ENCODE measurements around the gene ADAM8. TPM values are rescaled to one million over a fixed set of nuclear protein-coding genes. Genes with fewer than 3 reads are reported as not detected.

The ADAM8 gene
- total RNA-seq, 1 donor: 84.9 TPM

GRCh38 chr10:133215586-133215985, 61.1 kb downstream of the ADAM8 start:
- no peaks in the 10 kb centered on the region for H3K27me3 ChIP-seq (ENCODE audit: insufficient read depth, low read length)
- H3K4me3 ChIP-seq (ENCODE audit: low read length): no peak overlapping the region
- H3K4me1 ChIP-seq (ENCODE audit: insufficient read depth, low read length): no peaks in the 10 kb centered on the region
- no peaks in the 10 kb centered on the region for H3K9me3 ChIP-seq (ENCODE audit: low read depth, low read length)

GRCh38 chr10:133214468-133215410, 61.9 kb downstream of the ADAM8 start:
- H3K4me1 ChIP-seq (ENCODE audit: insufficient read depth, low read length): no peaks in the 10 kb centered on the region
- no peak overlapping the region for H3K4me3 ChIP-seq (ENCODE audit: low read length)
- no peaks in the 10 kb centered on the region for H3K9me3 ChIP-seq (ENCODE audit: low read depth, low read length)
- H3K27me3 ChIP-seq (ENCODE audit: insufficient read depth, low read length): no peaks in the 10 kb centered on the region

GRCh38 chr10:133213641-133214467, 62.8 kb downstream of the ADAM8 start:
- no peaks in the 10 kb centered on the region for H3K27me3 ChIP-seq (ENCODE audit: insufficient read depth, low read length)
- no peaks in the 10 kb centered on the region for H3K9me3 ChIP-seq (ENCODE audit: low read depth, low read length)
- H3K4me3 ChIP-seq (ENCODE audit: low read length): no peak overlapping the region

GRCh38 chr10:133212853-133213494, 63.7 kb downstream of the ADAM8 start:
- Histone ChIP-seq H3K4me1 (ENCODE audit: insufficient read depth, low read length) (no peaks in the 10 kb centered on the region), H3K4me3 (ENCODE audit: low read length) (no peak overlapping the region)

More at GRCh38 chr10:133213641-133214467, 62.8 kb downstream of the ADAM8 start:
- H3K4me1 ChIP-seq (ENCODE audit: insufficient read depth, low read length): no peaks in the 10 kb centered on the region

More at GRCh38 chr10:133212853-133213494, 63.7 kb downstream of the ADAM8 start:
- Histone ChIP-seq H3K9me3 (ENCODE audit: low read depth, low read length) (no peaks in the 10 kb centered on the region), H3K27me3 (ENCODE audit: insufficient read depth, low read length) (no peaks in the 10 kb centered on the region)

Other genes with a start within 250 kb of the ADAM8 start
- not detected for gene ADGRA1, start 188.9 kb downstream of the ADAM8 start, total RNA-seq
- 0.94 TPM for gene KNDC1, start 116.6 kb downstream of the ADAM8 start, total RNA-seq
- gene UTF1, start 46.7 kb downstream of the ADAM8 start, total RNA-seq: not detected
- 2.0 TPM for gene VENTX, start 39.0 kb downstream of the ADAM8 start, total RNA-seq
- gene TUBGCP2, start 32.0 kb upstream of the ADAM8 start, total RNA-seq: 54.9 TPM
- gene ZNF511, start 32.0 kb upstream of the ADAM8 start, total RNA-seq: 16.8 TPM
- 0.73 TPM for gene CALY, start 60.0 kb upstream of the ADAM8 start, total RNA-seq
- gene PRAP1, start 70.5 kb upstream of the ADAM8 start, total RNA-seq: not detected
- gene FUOM, start 81.2 kb upstream of the ADAM8 start, total RNA-seq: 7.1 TPM
- 13.5 TPM for gene ECHS1, start 96.5 kb upstream of the ADAM8 start, total RNA-seq
- gene PAOX, start 102.4 kb upstream of the ADAM8 start, total RNA-seq: 1.9 TPM
- 14.9 TPM for gene MTG1, start 117.3 kb upstream of the ADAM8 start, total RNA-seq
- gene SPRN, start 147.8 kb upstream of the ADAM8 start, total RNA-seq: under 0.01 TPM
- 1.5 TPM for gene SCART1, start 177.1 kb upstream of the ADAM8 start, total RNA-seq